EH (cell line): ENCODE results near the gene TCTN1.
"Not testable (repeated sequence)": the region's sequence is repeated elsewhere in the genome, so short reads cannot be mapped to it uniquely, and the experiment has no call there.

ENCODE experiments used
- DNase-seq: peaks from one replicate; pipeline ENCODE4 v3.0.0-alpha.2; 2015; ENCODE audit warnings: low read depth

Gene TCTN1

GRCh38 chr12:110585231-110585799 lies 28.6 kb upstream of the TCTN1 start:
- peak; percentile 45 for DNase-seq

GRCh38 chr12:110587102-110587501 lies 26.8 kb upstream of the TCTN1 start:
- DNase-seq, result not testable (repeated sequence)

GRCh38 chr12:110590059-110590458 lies 23.9 kb upstream of the TCTN1 start:
- no peak for DNase-seq

DNA sequence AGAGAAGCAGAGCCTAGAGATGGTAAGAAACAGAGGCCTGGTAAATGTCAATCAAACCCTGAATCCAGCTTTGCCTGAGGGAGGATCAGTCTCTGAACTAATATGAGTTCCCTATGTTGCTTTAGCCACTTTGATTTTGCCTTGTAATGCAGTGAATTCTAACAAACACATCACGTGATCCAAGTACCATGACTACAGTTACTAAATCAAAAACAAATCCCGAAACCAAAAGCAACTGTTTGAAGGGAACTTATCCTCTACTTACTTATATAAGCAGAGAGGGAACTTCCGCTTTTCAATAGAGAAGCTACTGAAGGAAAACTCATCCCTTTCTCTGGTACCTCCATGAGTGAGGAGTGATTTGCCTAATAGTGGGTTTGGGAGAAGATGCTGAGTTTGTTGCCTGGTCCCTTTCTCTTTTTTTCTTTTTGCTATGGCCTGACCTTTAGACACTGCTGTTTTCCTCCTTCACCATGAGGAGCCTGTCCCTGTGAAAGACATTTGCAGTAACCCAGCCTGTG lies 23.1 kb upstream of the TCTN1 start:
- peak; percentile 71 for DNase-seq

GRCh38 chr12:110591451-110592051 lies 22.4 kb upstream of the TCTN1 start:
- no peak for DNase-seq

DNA sequence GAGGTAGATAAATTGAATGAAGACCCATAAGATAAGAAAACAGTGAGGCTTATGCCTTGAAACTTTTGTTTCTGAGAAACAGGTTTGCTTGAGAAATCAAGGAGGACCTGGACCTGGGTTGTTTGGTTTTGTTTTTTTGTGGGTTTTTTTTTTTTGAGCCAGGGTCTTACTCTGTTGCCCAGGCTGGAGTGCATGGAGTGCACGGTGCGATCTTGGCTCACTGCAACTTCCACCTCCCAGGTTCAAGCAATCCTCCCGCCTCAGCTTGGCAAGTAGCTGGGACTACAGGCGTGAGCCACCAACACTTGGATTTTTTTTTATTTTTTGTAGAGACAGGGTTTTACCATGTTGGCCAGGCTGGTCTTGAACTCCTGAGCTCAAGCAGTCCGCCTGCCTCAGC lies 21.9 kb upstream of the TCTN1 start:
- no peak for DNase-seq

DNA sequence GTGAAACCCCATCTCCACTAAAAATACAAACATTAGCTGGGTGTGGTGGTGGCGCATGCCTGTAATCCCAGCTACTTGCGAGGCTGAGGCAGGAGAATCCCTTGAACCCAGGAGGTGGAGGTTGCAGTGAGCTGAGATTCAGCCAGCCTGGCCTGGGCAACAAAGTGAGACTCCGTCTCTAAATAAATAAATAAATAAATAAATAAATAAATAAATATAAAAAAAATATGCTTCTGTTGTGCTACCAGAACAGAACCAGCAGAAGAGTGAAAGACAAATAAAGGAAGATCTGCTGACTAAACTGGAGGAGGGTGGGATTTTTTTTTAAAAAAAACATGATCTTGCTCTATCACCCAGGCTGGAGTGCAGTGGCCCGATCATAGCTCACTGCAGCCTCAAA lies 21.0 kb upstream of the TCTN1 start:
- not testable (repeated sequence) for DNase-seq

GRCh38 chr12:110597885-110598284 lies 16.0 kb upstream of the TCTN1 start:
- DNase-seq, result no peak

GRCh38 chr12:110599334-110599733 lies 14.6 kb upstream of the TCTN1 start:
- no peak for DNase-seq

- peak; percentile 64 for DNase-seq
Measured at GRCh38 chr12:110600254-110600653, 13.7 kb upstream of the TCTN1 start.

- peak; percentile 66 for DNase-seq
Measured at GRCh38 chr12:110602085-110602814, 11.7 kb upstream of the TCTN1 start.

DNA sequence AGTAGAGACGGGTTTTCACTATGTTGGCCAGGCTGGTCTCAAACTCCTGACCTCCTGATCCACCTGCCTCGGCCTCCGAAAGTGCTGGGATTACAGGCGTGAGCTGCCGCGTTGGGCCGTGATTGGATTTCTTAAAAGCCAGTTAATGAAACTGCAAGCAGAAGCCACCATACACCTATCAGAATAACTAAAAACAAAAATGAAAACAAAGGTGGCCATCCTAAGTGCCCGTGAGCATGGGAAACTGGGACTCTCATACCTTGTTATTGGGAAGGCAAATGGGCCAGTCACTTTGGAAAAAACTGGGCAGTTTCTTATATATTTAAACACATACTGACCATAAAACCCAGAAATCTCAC lies 7.7 kb upstream of the TCTN1 start:
- DNase-seq, result no peak

GRCh38 chr12:110613071-110613770 lies 708 bp upstream of the TCTN1 start:
- no peak for DNase-seq

DNA sequence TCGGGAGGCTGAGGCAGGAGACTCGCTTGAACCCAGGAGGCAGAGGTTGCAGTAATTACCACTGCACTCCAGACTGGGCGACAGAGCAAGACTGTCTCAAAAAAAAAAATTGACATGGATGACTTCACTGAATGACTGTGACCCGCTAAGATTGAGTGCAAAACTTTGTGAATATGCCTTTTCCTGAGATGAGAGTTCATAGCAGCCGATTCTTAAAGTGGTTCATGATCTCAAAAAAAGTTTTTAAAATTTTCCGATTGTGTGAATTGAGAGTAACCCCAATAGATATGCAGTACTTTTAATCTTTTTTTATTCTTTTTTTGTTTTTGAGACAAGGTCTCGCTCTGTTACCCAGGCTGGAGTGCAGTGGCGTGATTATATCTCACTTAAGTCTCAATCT lies 1.2 kb downstream of the TCTN1 start:
- DNase-seq, result no peak

GRCh38 chr12:110616471-110617115 lies 2.7 kb downstream of the TCTN1 start:
- DNase-seq, result no peak

- no peak for DNase-seq
Measured at GRCh38 chr12:110619534-110619953, 5.6 kb downstream of the TCTN1 start.

DNA sequence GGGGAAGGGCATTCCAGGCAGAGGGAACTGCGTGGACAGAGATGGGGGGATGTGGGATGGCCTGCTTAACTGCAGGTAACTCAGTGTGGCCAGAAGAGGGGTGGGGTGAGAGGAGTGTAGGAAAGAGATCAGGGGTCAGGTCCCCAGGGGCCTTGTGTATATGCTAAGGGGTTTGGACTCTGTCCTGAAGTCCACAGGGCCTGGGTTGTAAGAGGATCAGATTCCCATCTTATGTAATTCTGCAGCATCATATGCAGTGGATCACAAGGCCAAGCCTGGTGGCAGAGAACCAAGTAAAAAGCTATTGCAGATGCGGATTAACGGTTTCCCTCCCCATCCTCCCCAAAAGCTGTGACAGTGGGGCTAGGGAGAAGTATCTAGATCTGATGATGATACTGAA lies 8.7 kb downstream of the TCTN1 start:
- DNase-seq, result no peak

DNA sequence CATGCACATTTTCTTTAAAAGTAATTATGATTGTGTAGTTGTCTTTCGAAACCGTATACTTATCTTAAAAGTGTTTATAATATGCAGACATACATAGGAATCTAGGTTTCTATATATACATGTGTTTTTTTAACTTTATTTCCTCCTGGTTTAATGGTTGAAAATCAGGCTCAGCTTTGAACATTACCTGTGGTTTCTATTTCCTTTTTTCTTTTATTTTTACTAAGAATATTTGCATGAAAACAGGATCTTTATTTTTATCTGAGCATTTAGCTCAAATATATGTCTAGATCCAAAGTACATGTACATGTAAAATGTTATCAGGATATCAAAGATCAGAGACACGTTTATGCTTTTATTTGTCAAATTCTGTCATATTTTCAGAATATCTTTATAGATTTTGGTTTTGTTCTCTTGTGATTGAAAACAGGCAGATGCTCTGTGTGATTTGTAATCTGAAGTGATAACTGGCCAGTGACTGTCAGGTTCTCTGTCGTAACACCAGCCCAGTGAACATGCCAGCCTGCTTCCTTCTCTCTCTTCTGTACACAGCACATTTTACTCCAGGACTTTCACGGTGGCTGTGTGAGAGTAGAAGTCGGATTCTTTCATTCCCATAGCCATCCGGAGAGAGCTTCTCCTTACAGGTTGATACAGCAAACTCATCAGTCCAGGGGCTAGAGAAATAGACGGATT lies 13.7 kb downstream of the TCTN1 start:
- no peak for DNase-seq

DNA sequence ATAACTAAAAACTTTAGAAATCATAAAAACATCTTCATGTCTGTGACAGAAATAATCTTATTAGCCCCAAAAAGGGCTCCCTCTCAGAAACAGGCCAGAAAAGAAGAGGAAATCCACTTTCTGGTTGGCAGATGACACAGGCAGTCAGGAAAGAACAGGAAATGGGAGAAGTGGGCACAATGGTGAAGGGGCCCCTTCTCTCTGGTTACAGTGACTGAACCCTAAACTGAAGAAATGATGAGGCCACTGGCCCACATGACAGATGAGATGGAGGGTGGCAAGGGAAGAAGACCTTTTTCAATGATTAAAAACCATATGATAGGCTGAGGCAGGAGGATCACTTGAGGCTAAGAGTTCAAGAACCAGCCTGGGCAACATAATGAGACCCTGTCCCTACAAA lies 21.1 kb downstream of the TCTN1 start:
- no peak for DNase-seq

GRCh38 chr12:110636516-110636915 lies 22.6 kb downstream of the TCTN1 start:
- DNase-seq, result no peak

DNA sequence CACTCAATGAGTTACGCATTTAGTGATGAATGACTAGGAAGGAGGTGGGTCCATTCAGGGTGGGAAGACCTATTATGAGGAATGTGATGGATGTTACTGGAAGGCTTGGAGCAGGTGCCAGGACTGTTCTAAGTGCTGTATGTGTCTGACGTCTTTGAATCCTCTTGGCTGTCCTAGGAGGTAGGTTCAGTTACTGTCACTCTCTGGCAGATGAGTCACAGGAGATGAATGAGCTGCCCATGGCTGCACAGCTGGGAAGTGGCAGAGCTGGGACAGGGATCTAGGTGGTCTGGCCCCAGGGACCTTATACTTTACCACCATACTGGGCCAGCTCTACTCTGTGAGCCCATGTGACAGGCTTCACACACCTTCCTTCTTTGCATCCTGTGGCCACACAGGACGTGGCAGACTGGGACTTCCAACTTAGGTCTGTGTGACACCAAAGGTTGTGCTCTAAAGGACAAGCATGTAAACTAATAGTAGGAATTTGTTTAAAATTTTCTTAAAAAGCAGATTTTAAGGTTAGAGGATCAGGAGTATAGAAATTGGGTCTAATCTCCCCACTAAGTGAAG lies 24.0 kb downstream of the TCTN1 start:
- peak; percentile 32 for DNase-seq
